ENCODE measurements around the gene GYPA.
"Not testable (repeated sequence)": the region's sequence is repeated elsewhere in the genome, so short reads cannot be mapped to it uniquely, and the experiment has no call there.

Gene GYPA

GRCh38 chr4:144140594-144141295 lies at the start of gene GYPA:
TSS of gene GYPA (minus strand) at chr4:144140718. CDS start at chr4:144140635, 83 bp downstream.
- not testable (repeated sequence) for FAIRE-seq; DNase-seq (ENCODE audit: insufficient read length, low spot score)

DNA sequence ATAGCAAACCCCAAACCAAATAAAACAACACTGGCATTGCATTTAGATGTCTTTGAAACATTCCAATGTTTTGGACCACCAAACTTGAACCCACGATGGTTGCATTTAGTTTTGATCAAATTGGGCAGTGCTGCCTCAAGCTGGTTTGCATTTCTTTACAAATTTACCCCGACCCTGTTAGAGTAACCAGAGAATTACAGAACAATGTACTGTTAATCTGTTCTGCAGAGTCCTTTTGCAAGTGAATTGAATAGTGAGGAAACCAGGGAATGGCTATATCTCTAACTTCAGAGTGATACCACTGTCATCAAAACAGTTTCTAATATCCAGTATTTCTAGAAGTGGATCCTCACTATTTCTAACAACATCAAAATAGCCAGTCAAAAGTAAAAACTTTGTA lies 49.5 kb upstream of the GYPA start:
- FAIRE-seq (no peak), DNase-seq (ENCODE audit: insufficient read length, low spot score) (no peak)

GRCh38 chr4:144189121-144189520 lies 48.6 kb upstream of the GYPA start:
- DNase-seq (ENCODE audit: insufficient read length, low spot score) (no peak), FAIRE-seq (no peak)

DNA sequence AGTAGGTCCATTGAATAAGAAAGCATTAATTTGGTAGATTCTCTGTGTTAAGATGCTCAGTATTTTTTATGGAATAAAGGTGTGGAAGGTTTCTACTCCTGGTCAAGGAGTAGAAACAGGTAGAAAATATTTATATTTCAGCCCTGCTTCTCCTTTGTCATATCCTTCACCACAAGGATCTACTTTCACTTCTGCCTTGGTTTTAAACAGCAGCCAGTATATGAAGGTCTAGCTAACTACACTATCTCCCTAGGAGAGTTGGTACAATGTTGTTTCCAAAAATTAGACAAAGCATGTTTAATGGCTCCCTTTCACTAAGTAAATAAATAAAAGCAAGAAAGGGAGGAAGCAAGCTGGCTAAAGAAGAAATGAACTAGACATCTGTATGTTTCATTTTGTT lies 44.6 kb upstream of the GYPA start:
- FAIRE-seq (no peak), DNase-seq (ENCODE audit: insufficient read length, low spot score) (no peak)

DNA sequence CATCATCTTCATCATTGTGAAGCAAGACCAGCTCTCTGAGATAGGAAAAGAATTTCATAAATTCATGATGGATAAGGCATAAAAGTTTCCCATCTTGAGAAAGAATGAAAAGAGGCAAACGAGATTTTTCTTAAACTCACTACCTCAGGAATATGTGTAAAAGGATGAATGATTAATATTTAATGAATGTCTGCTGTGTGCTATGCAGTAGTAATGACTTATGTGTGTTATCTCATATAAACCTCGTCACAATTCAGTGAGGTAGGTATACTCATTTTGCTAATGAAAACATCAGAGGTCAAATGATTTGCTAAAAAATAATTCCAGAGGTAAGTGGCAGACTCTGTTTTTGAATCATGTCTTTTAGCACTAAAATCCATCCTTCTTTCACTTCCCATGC lies 42.6 kb upstream of the GYPA start:
- FAIRE-seq, result no peak
- DNase-seq (ENCODE audit: insufficient read length, low spot score), result no peak

- FAIRE-seq (no peak), DNase-seq (ENCODE audit: insufficient read length, low spot score) (no peak)
Measured at GRCh38 chr4:144181391-144181790, 40.9 kb upstream of the GYPA start.

- DNase-seq (ENCODE audit: insufficient read length, low spot score) (no peak), FAIRE-seq (no peak)
Measured at GRCh38 chr4:144179152-144179739, 38.7 kb upstream of the GYPA start.

DNA sequence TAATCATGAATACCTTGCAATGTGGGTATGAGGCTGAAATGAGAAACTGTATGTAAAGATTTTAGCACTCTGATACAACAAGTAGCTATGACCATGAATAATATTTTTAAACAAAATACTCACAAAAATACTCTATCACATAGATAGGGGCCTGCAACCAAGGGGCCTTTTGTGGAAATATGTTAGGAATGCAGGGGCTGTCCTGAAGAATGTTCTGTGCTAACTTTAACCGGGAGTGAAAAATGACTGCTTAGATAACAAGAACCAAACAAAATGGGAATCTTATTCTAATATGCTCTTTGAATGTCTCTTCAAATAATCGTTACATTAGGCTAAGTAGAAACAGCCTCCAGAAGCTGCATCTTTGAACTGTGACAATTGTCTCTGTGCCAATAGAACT lies 37.9 kb upstream of the GYPA start:
- no peak for DNase-seq (ENCODE audit: insufficient read length, low spot score)
- FAIRE-seq, result no peak

DNA sequence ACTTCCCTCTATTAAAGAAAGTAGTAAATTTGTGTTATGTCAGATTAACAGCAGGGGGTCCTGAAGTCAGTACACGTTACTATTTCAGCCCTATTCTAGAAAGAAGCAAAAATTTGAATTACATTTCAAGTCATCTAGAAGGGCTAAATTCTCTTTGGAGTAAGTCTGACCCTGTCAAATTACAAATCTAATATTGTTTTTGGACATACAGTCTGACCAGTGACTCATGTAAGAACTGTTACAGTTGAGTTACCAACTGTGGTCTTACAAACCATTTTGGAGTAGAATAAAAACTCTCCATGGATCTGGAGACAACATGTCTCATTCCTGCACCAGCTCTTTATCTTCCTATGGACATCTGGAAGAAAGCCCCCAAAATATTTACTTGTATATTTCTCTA lies 36.0 kb upstream of the GYPA start:
- no peak for DNase-seq (ENCODE audit: insufficient read length, low spot score)
- no peak for FAIRE-seq

GRCh38 chr4:144174401-144175067 lies 34.0 kb upstream of the GYPA start:
- DNase-seq (ENCODE audit: insufficient read length, low spot score) (peak; percentile 22), FAIRE-seq (peak; percentile 79)

DNA sequence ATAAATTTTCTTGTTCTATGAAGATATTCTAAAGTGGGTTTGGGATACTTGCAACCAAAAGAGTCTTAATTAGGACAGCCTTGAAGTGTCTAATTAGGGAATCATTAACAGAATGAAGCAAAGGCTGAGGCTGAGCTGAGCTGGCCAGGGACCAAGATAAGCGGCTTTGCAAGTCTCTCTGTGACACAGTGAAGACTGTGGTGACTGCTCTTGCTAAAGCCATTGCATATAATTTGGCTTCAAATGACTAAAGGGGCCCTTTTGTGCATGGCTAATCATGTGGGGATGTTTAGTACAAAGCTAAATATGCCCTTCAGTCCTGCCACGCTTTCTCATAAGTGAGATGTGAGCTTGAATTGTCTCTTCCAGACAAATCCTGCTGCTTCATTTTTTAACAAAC lies 31.2 kb upstream of the GYPA start:
- no peak for DNase-seq (ENCODE audit: insufficient read length, low spot score)
- no peak for FAIRE-seq

GRCh38 chr4:144169211-144169610 lies 28.7 kb upstream of the GYPA start:
- FAIRE-seq (no peak), DNase-seq (ENCODE audit: insufficient read length, low spot score) (no peak)

GRCh38 chr4:144154044-144154443 lies 13.5 kb upstream of the GYPA start:
- FAIRE-seq (no peak), DNase-seq (ENCODE audit: insufficient read length, low spot score) (no peak)

- not testable (repeated sequence) for DNase-seq (ENCODE audit: insufficient read length, low spot score); FAIRE-seq
Measured at GRCh38 chr4:144142690-144143326, 2.3 kb upstream of the GYPA start.

- FAIRE-seq (no peak), DNase-seq (ENCODE audit: insufficient read length, low spot score) (no peak)
Measured at GRCh38 chr4:144141493-144141892, 975 bp upstream of the GYPA start.

DNA sequence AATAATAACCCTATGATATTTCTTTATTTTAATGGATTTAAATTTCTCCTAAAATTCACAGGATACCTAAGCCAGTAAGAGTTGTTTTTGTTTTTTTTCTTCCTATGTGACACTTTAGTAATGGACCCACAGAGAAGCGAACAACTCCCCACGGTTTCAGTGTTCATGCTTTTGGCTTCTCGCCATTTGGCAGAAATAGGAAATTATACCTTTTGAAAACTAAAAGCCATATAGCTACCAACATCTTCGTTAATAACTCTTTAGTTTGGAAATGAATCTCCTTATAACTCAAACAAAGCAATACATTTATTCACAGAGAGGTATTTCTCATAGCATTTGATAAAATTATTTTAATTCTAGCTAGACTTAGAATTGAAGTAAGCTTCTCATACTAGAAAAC lies 527 bp downstream of the GYPA start:
- not testable (repeated sequence) for FAIRE-seq; DNase-seq (ENCODE audit: insufficient read length, low spot score)

DNA sequence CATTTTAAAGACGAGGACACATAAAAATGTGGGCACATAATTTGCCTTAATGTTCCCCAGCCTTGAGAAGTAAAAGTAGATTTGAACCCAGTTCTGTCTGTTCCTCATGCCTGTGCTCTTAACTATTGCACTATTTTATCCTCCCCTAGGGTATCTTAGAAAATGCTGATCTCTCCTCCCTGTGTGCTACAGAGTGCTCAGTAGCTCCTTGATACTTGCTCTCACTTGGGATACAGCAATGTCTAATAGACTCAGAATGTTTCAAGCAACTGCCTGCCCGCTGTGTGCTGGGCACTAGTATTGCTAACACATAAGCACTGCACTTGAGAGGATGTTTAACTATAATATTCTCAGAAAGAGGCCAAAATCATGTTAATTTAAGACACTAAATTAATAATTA lies 971 bp downstream of the GYPA start:
- not testable (repeated sequence) for FAIRE-seq; DNase-seq (ENCODE audit: insufficient read length, low spot score)

DNA sequence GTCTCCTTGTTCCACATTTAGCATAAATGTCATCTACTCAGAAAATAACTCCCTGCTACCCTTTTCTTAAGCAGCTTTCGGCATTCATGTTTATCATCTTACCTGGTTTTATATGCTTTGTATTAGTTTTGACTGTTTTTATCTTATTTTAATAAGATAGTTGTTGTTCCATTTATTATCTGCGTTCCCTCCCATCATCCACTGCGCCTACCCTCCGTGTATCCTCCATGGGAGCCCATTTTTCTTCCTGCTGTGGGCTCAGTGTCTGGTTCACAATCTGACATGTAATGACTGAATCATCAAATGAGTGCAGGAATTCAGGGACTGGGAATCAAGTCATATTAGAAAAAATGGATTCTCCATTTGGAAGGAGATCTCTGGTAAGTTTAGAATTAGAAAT lies 2.3 kb downstream of the GYPA start:
- FAIRE-seq; DNase-seq (ENCODE audit: insufficient read length, low spot score): not testable (repeated sequence)

- not testable (repeated sequence) for DNase-seq (ENCODE audit: insufficient read length, low spot score); FAIRE-seq
Measured at GRCh38 chr4:144137137-144137931, 3.2 kb downstream of the GYPA start.

GRCh38 chr4:144136189-144136588 lies 4.3 kb downstream of the GYPA start:
- not testable (repeated sequence) for FAIRE-seq; DNase-seq (ENCODE audit: insufficient read length, low spot score)

DNA sequence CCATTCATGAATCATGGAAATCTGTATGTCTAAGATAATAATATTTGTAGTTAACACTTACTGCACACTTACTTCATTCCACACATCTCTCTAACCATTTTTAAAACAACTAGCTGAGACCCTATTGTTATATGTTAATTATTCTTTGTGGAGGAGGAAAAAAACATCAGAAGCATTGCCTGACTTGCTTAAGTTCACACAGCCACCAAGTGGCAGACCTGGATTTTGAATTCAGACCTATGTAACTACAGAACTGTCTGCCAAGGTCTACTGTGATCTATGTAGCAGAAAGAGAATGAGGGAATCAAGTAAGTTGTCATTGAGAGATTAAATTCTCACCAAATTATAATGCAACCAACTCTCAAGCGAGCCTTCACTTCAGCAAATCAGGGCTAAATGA lies 10.4 kb downstream of the GYPA start:
- FAIRE-seq; DNase-seq (ENCODE audit: insufficient read length, low spot score): not testable (repeated sequence)

Measured in GM19239 (cell line).